ENCODE measurements around the gene SLC35F4. TPM values are rescaled to one million over a fixed set of nuclear protein-coding genes. Genes with fewer than 3 reads are reported as not detected.

The SLC35F4 gene
- total and polyA plus RNA-seq, 2 of the 8 experiments (the other 6 are each of a cell fraction or from before 2014, with no cell fraction given), result not detected

GRCh38 chr14:57573173-57573572 is 292.7 kb downstream of the SLC35F4 start:
- H3K27me3 ChIP-seq (replicated peaks in 1 of 4; ENCODE audit: control insufficient read depth in 3 of 4, extremely low read depth in 1 of 4, insufficient read depth in 3 of 4, low read length in 3 of 4), result peaks cover 0 to 2% (median 0%) of the 10 kb centered on the region in 4 experiments; a peak in 1 of 7 replicates
- H4K91ac ChIP-seq (replicated peaks; ENCODE audit: insufficient read length, low read length), result no peak overlapping the region
- 83% methylated on average over 3 of the region's 3 CpGs; no CpG with 5 or more reads in 1 of the 2 experiments for WGBS, 2 experiments (ENCODE audit: extremely low coverage in 1 of 2, insufficient coverage in 1 of 2, insufficient read length in 1 of 2, insufficient replicate concordance in 2 of 2, low coverage in 1 of 2, low lambda C conversion rate in 2 of 2, missing lambda C conversion rate in 1 of 2)
- DNase-seq (ENCODE audit: low read depth in 1 of 2, low spot score in 2 of 2) (no peak), FAIRE-seq (no peak)
- no peak overlapping the region for H4K8ac ChIP-seq (ENCODE audit: extremely low read depth, insufficient read depth, low read length)
- no peak overlapping the region for H3K4ac ChIP-seq (replicated peaks; ENCODE audit: insufficient read length, low read depth, low read length)
- no peak overlapping the region for H2BK120ac ChIP-seq (replicated peaks; ENCODE audit: low read depth, low read length)
- H3K79me1 ChIP-seq (ENCODE audit: low read depth, low read length), result no peaks in the 10 kb centered on the region
- no peak overlapping the region for H3K18ac ChIP-seq (ENCODE audit: extremely low read depth, low read length)
- TF ChIP-seq ATF3 (IDR thresholded peaks at IDR 0.05; ENCODE audit: insufficient read depth, low read depth, low read length) (no peak), CHD1 (IDR thresholded peaks at IDR 0.05; ENCODE audit: low read depth, low read length) (no peak)
- ChIA-PET POLR2A (ENCODE audit: partially characterized antibody) (no interaction called here), CTCF (ENCODE audit: partially characterized antibody) (interaction anchor here (1.1 to 1.6 kb wide), 3 partner anchors 25 to 77 kb away, joined by 3 to 4 read pairs (median 3); no protein-coding TSS in a partner anchor)
- no peaks in the 10 kb centered on the region for H4K20me1 ChIP-seq (replicated peaks in 1 of 2; ENCODE audit: control insufficient read depth in 1 of 2, insufficient read depth in 2 of 2, low read length in 2 of 2)
- H2BK12ac ChIP-seq (ENCODE audit: low read depth, low read length), result no peak overlapping the region
- H3K9ac ChIP-seq (replicated peaks in 1 of 4; ENCODE audit: extremely low read depth in 1 of 4, low read depth in 3 of 4, low read length in 3 of 4), result no peak overlapping the region
- no peaks in the 10 kb centered on the region for H3K36me3 ChIP-seq (ENCODE audit: control insufficient read depth in 2 of 4, insufficient read depth in 4 of 4, low read length in 3 of 4)
- H3K23ac ChIP-seq (ENCODE audit: insufficient read length), result no peak overlapping the region
- no peak overlapping the region for H3K27ac ChIP-seq (ENCODE audit: low read depth, low read length)
- no peak overlapping the region for H3K4me2 ChIP-seq (ENCODE audit: insufficient read depth in 1 of 2, low read depth in 2 of 2, low read length in 2 of 2)
- no peaks in the 10 kb centered on the region for H3K23me2 ChIP-seq (ENCODE audit: low read depth, low read length)
- no peak overlapping the region for H3K4me3 ChIP-seq (ENCODE audit: extremely low read depth in 1 of 4, insufficient read depth in 2 of 4, low read depth in 3 of 4, low read length in 4 of 4)
- H3K4me1 ChIP-seq (replicated peaks in 1 of 4; ENCODE audit: control insufficient read depth in 3 of 4, insufficient read depth in 4 of 4, low read length in 3 of 4), result peaks cover 0 to 4% (median 1%) of the 10 kb centered on the region in 4 experiments; a peak in 2 of 7 replicates
- no peak overlapping the region for H4K5ac ChIP-seq (ENCODE audit: insufficient read length, low read depth, low read length)
- no peak overlapping the region for H2BK15ac ChIP-seq (ENCODE audit: low read length)
- no peaks in the 10 kb centered on the region for H3K9me3 ChIP-seq (ENCODE audit: insufficient read depth in 2 of 2, low read depth in 1 of 2, low read length in 1 of 2)
- H3K56ac ChIP-seq (replicated peaks; ENCODE audit: insufficient read length, low read depth, low read length), result no peak overlapping the region
- no peak overlapping the region for H3K14ac ChIP-seq (ENCODE audit: insufficient read length)
- H2BK5ac ChIP-seq (ENCODE audit: low read depth, low read length), result no peak overlapping the region
- no peak overlapping the region for H2BK20ac ChIP-seq (ENCODE audit: low read length)
- no peak overlapping the region for H2AFZ ChIP-seq (ENCODE audit: low read length)
- H3K79me2 ChIP-seq (ENCODE audit: control insufficient read depth in 1 of 2, insufficient read depth in 2 of 2, low read length in 2 of 2), result no peaks in the 10 kb centered on the region
- H2AK5ac ChIP-seq (ENCODE audit: low read depth, low read length), result no peak overlapping the region
